Naive B cell (primary cell): Measurements from ENCODE around the gene STXBP1. TPM values are rescaled to one million over a fixed set of nuclear protein-coding genes. Genes with fewer than 3 reads are reported as not detected.

Experiments used
- ATAC-seq, 2 donors: fragments of 150-1000 bp; cut with Tn5 transposase; 2 replicates each; pipeline ENCODE4 v1.10.0; 2021; ENCODE audit warnings: low read depth in 2 of 2, mild to moderate bottlenecking in 2 of 2, moderate library complexity in 2 of 2
- DNase-seq: peaks from one replicate; pipeline ENCODE4 v3.0.0; 2022
- H3K27ac Mint-ChIP-seq, 6 donors: one replicate each; pipeline ENCODE4 v1.8.0; 2020 to 2022; ENCODE audit warnings: mild to moderate bottlenecking in 6 of 6, mixed read lengths in 6 of 6, moderate library complexity in 5 of 6, inconsistent platforms in 2 of 6
- H3K27me3 Mint-ChIP-seq, 3 donors: one replicate each; pipeline ENCODE4 v1.8.0; 2021 to 2022; ENCODE audit warnings: mixed read lengths in 3 of 3, mild to moderate bottlenecking in 1 of 3
- H3K36me3 Mint-ChIP-seq, 2 donors: one replicate each; pipeline ENCODE4 v1.8.0; 2020 to 2022; ENCODE audit warnings: mixed read lengths in 2 of 2, inconsistent platforms in 1 of 2, mild to moderate bottlenecking in 1 of 2
- H3K4me1 Mint-ChIP-seq, 3 donors: one replicate each; pipeline ENCODE4 v1.8.0; 2020 to 2022; ENCODE audit warnings: mixed read lengths in 3 of 3, inconsistent platforms in 1 of 3, mild to moderate bottlenecking in 1 of 3, moderate library complexity in 1 of 3
- H3K4me3 Mint-ChIP-seq, 8 donors: one replicate each; pipeline ENCODE4 v1.8.0; 2020 to 2022; ENCODE audit warnings: mild to moderate bottlenecking in 8 of 8, mixed read lengths in 8 of 8, moderate library complexity in 8 of 8, inconsistent platforms in 2 of 8
- H3K9me3 Mint-ChIP-seq, 7 donors: one replicate each; pipeline ENCODE4 v1.8.0; 2020 to 2022; ENCODE audit warnings: mixed read lengths in 7 of 7, mild to moderate bottlenecking in 5 of 7, inconsistent platforms in 2 of 7, moderate library complexity in 1 of 7
- polyA plus RNA-seq, 6 donors: library from polyadenylated mRNA; unstranded; fragments of 300-500 nt; fragmentation: Illumina TruSeq; gene quantifications; one replicate each; pipeline ENCODE4 v1.2.3, GENCODE V29; 2021; ENCODE audit warnings: low read depth in 6 of 6

The STXBP1 gene
- polyA plus RNA-seq, 6 donors from 2014 or later: 0.31 TPM; not detected in 5

- Mint-ChIP-seq H3K4me1 (peaks cover 23 to 35% (median 28%) of the 10 kb centered on the region in 3 donors), H3K9me3 (no peaks in the 10 kb centered on the region), H3K4me3 (peak within 1 kb of the TSS; percentile 88 to 100 (median 98)), H3K36me3 (no peaks in the 10 kb centered on the region), H3K27ac (peak within 1 kb of the TSS; percentile 89 to 99 (median 96)), H3K27me3 (no peaks in the 10 kb centered on the region)
- peak; percentile 97 for DNase-seq
- peak; percentile 95 to 96 for ATAC-seq
Observed at GRCh38 chr9:127715470-127716337, 103.6 kb downstream of the STXBP1 start, which contains the start of the genes PTRH1 and TTC16. Gene PTRH1, minus strand, starts transcription at chr9:127715663. Its CDS starts 24 bp downstream, at chr9:127715639. Gene TTC16, plus strand, starts transcription at chr9:127716079. Its CDS starts 67 bp downstream, at chr9:127716146.

- ATAC-seq (no peak), DNase-seq (no peak)
- H3K27ac Mint-ChIP-seq: peak overlapping the region in 4 of 6 donors; percentile 89 to 97 (median 95)
- no peaks in the 10 kb centered on the region for H3K36me3 Mint-ChIP-seq
- peaks cover 20 to 28% (median 23%) of the 10 kb centered on the region in 3 donors for H3K4me1 Mint-ChIP-seq
- no peaks in the 10 kb centered on the region for H3K27me3 Mint-ChIP-seq
- H3K4me3 Mint-ChIP-seq: peak overlapping the region; percentile 66 to 100 (median 96)
- no peaks in the 10 kb centered on the region for H3K9me3 Mint-ChIP-seq
Observed at GRCh38 chr9:127716412-127716811, 104.3 kb downstream of the STXBP1 start.

GRCh38 chr9:127717766-127718165 is 105.7 kb downstream of the STXBP1 start:
- Mint-ChIP-seq H3K27me3 (no peaks in the 10 kb centered on the region), H3K27ac (peak overlapping the region in 2 of 6 donors; percentile 51 to 84), H3K9me3 (no peaks in the 10 kb centered on the region), H3K4me1 (peaks cover 20 to 27% (median 21%) of the 10 kb centered on the region in 3 donors), H3K4me3 (peak overlapping the region in 3 of 8 donors; percentile 47 to 62 (median 49)), H3K36me3 (no peaks in the 10 kb centered on the region)
- ATAC-seq (no peak), DNase-seq (no peak)

GRCh38 chr9:127720031-127720864 is 108.2 kb downstream of the STXBP1 start:
- H3K4me1 Mint-ChIP-seq: peaks cover 16 to 19% (median 17%) of the 10 kb centered on the region in 3 donors
- no peak for ATAC-seq
- H3K9me3 Mint-ChIP-seq: no peaks in the 10 kb centered on the region
- peaks cover 0 to 9% (median 0%) of the 10 kb centered on the region in 3 donors for H3K27me3 Mint-ChIP-seq
- H3K4me3 Mint-ChIP-seq: peak overlapping the region in 1 of 8 donors; percentile 36
- peak overlapping the region in 1 of 6 donors; percentile 88 for H3K27ac Mint-ChIP-seq
- no peaks in the 10 kb centered on the region for H3K36me3 Mint-ChIP-seq
- no peak for DNase-seq

GRCh38 chr9:127720865-127721227 is 108.8 kb downstream of the STXBP1 start:
- Mint-ChIP-seq H3K27ac (no peak overlapping the region), H3K9me3 (no peaks in the 10 kb centered on the region), H3K4me3 (peak overlapping the region in 1 of 8 donors; percentile 76), H3K4me1 (peaks cover 10 to 14% (median 12%) of the 10 kb centered on the region in 3 donors), H3K36me3 (no peaks in the 10 kb centered on the region), H3K27me3 (peaks cover 0 to 9% (median 0%) of the 10 kb centered on the region in 3 donors)
- no peak for ATAC-seq
- no peak for DNase-seq

GRCh38 chr9:127721391-127721821 is 109.3 kb downstream of the STXBP1 start:
- H3K27me3 Mint-ChIP-seq: peaks cover 0 to 9% (median 0%) of the 10 kb centered on the region in 3 donors
- H3K4me3 Mint-ChIP-seq: no peak overlapping the region
- H3K36me3 Mint-ChIP-seq: no peaks in the 10 kb centered on the region
- no peak for DNase-seq
- no peak for ATAC-seq
- no peaks in the 10 kb centered on the region for H3K9me3 Mint-ChIP-seq
- peaks cover 6 to 10% (median 7%) of the 10 kb centered on the region in 3 donors for H3K4me1 Mint-ChIP-seq
- no peak overlapping the region for H3K27ac Mint-ChIP-seq

GRCh38 chr9:127722055-127722745 is 110.1 kb downstream of the STXBP1 start:
- ATAC-seq (no peak), DNase-seq (no peak)
- peaks cover 0 to 9% (median 0%) of the 10 kb centered on the region in 3 donors for H3K27me3 Mint-ChIP-seq
- H3K4me1 Mint-ChIP-seq: peaks cover 5 to 10% (median 6%) of the 10 kb centered on the region in 3 donors
- no peaks in the 10 kb centered on the region for H3K9me3 Mint-ChIP-seq
- no peak overlapping the region for H3K27ac Mint-ChIP-seq
- H3K4me3 Mint-ChIP-seq: no peak overlapping the region
- H3K36me3 Mint-ChIP-seq: no peaks in the 10 kb centered on the region

DNA sequence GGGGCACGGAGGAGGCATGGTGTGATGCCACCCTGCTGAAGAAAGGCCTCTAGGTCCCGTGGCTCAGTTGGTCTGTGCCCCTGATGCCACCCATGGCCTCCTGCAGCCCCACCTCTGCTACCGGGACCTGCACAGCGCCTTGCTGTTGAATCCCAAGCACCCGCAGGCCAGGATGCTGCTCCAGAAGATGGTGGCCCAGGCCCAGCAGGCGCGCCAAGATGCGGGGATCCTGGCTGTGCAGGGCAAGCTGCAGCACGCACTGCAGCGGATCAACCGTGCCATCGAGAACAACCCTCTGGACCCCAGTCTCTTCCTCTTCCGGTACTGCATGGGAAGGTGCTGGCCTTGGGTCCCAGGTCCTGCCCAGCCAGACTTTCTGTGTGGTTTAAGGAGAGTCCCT is 110.9 kb downstream of the STXBP1 start:
- peaks cover 0 to 9% (median 0%) of the 10 kb centered on the region in 3 donors for H3K27me3 Mint-ChIP-seq
- no peak for DNase-seq
- no peak overlapping the region for H3K4me3 Mint-ChIP-seq
- no peaks in the 10 kb centered on the region for H3K9me3 Mint-ChIP-seq
- H3K36me3 Mint-ChIP-seq: no peaks in the 10 kb centered on the region
- ATAC-seq: no peak
- H3K27ac Mint-ChIP-seq: no peak overlapping the region
- peaks cover 5 to 10% (median 6%) of the 10 kb centered on the region in 3 donors for H3K4me1 Mint-ChIP-seq

DNA sequence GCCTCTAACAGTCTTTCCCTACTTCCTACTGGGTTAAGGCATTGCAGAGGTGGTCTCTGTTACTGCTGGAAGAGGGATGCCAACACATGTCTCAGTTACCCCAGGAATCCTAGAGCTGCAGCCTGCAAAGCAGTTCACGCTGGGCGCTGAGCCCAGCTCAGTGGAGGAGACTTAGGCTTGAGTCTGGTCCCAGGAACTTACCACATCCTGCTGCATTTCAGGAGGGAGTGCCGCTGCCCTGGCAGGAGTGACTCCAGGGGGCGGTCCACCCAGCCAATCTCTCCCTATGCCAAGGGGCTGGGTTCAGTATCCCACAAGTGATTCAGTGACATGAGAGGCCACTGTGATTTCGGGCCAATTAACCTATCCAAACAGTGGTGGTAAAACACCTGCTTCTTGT is 111.4 kb downstream of the STXBP1 start:
- H3K4me3 Mint-ChIP-seq: no peak overlapping the region

DNA sequence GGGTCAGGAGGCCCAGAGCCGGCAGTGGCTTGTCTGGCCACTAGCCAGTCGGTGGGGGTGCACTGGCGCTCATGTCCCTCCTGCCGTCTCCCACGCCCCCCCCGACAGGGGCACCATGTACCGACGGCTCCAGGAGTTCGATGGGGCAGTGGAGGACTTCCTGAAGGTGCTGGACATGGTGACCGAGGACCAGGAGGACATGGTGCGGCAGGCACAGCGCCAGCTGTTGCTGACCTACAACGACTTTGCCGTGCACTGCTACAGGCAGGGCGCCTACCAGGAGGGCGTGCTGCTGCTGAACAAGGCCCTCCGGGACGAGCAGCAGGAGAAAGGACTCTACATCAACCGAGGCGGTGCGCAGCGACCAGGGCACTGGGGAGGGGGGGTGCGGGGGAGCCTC is 111.9 kb downstream of the STXBP1 start:
- DNase-seq: no peak
- Mint-ChIP-seq H3K4me1 (peaks cover 5 to 10% (median 6%) of the 10 kb centered on the region in 3 donors), H3K9me3 (no peaks in the 10 kb centered on the region), H3K4me3 (no peak overlapping the region), H3K27me3 (peaks cover 0 to 9% (median 0%) of the 10 kb centered on the region in 3 donors), H3K36me3 (no peaks in the 10 kb centered on the region), H3K27ac (no peak overlapping the region)
- no peak for ATAC-seq

More for the DNA sequence above, 111.4 kb downstream of the STXBP1 start:
- peaks cover 5 to 10% (median 6%) of the 10 kb centered on the region in 3 donors for H3K4me1 Mint-ChIP-seq
- H3K9me3 Mint-ChIP-seq: no peaks in the 10 kb centered on the region
- no peak for ATAC-seq
- peaks cover 0 to 9% (median 0%) of the 10 kb centered on the region in 3 donors for H3K27me3 Mint-ChIP-seq
- H3K27ac Mint-ChIP-seq: no peak overlapping the region
- DNase-seq: no peak
- H3K36me3 Mint-ChIP-seq: no peaks in the 10 kb centered on the region

DNA sequence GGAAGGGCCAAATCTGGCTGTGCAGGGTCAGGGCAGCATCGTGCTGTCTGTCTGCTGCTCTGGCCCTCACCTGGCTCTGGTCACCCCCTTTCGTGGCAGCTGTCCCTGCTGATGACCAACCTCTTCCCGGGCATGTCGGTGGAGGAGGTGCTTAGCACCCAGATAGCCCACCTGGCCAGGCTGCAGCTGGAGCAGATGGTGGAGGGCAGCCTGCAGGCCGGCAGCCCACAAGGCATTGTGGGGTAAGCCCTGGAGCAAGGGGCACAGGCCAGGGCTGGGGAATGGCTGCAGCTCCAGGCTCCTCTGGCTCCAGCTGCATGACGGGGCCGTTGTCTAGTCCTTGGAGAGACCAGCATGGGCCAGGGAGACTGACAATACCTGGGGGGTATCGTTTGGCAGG is 114.8 kb downstream of the STXBP1 start:
- Mint-ChIP-seq H3K36me3 (no peaks in the 10 kb centered on the region), H3K4me3 (peak overlapping the region in 1 of 8 donors; percentile 63), H3K4me1 (peaks cover 0 to 4% (median 0%) of the 10 kb centered on the region in 3 donors), H3K27ac (peak overlapping the region in 1 of 6 donors; percentile 56), H3K9me3 (no peaks in the 10 kb centered on the region), H3K27me3 (peaks cover 0 to 9% (median 0%) of the 10 kb centered on the region in 3 donors)
- DNase-seq (no peak), ATAC-seq (no peak)

GRCh38 chr9:127728808-127729207 is 116.7 kb downstream of the STXBP1 start:
- DNase-seq (no peak), ATAC-seq (no peak)
- peaks cover 0 to 3% (median 0%) of the 10 kb centered on the region in 3 donors for H3K27me3 Mint-ChIP-seq
- peaks cover 4% of the 10 kb centered on the region in 3 donors for H3K4me1 Mint-ChIP-seq
- H3K36me3 Mint-ChIP-seq: no peaks in the 10 kb centered on the region
- no peak overlapping the region for H3K27ac Mint-ChIP-seq
- no peak overlapping the region for H3K4me3 Mint-ChIP-seq
- no peaks in the 10 kb centered on the region for H3K9me3 Mint-ChIP-seq
